Heart right ventricle (tissue), 16 donors: ENCODE measurements around the gene PIGT. TPM values are rescaled to one million over a fixed set of nuclear protein-coding genes. Genes with fewer than 3 reads are reported as not detected.

Source experiments
- ATAC-seq, 8 donors: fragments of 200-7000 bp; cut with Tn5 transposase; one replicate each; pipeline ENCODE4 v1.9.1; 2020; ENCODE audit warnings: mild to moderate bottlenecking in 8 of 8, moderate library complexity in 8 of 8, moderate number of reproducible peaks in 1 of 8
- DNase-seq, 2 donors: peaks; one replicate each; pipeline ENCODE4 v3.0.0-alpha.2; 2020
- H3K27ac ChIP-seq, 10 donors: fragments of 200-600 bp; sonication (generic) in 2 of 10; one replicate each; pipeline versions ENCODE4 v1.5.0 to v1.8.0; 2020 to 2022; ENCODE audit warnings: mild to moderate bottlenecking in 3 of 10
- H3K27me3 ChIP-seq, 7 donors: fragments of 200-600 bp; one replicate each; pipeline ENCODE4 v1.8.0; 2021 to 2022; ENCODE audit warnings: mild to moderate bottlenecking in 2 of 7
- H3K36me3 ChIP-seq, 9 donors: fragments of 200-600 bp; sonication (generic) in 1 of 9; one replicate each; pipeline versions ENCODE4 v1.5.0 to v1.8.0; 2020 to 2022; ENCODE audit warnings: mild to moderate bottlenecking in 2 of 9
- H3K4me1 ChIP-seq, 9 donors: fragments of 200-600 bp; sonication (generic) in 1 of 9; one replicate each; pipeline versions ENCODE4 v1.5.0 to v1.8.0; 2020 to 2022; ENCODE audit warnings: mild to moderate bottlenecking in 4 of 9
- H3K4me3 ChIP-seq, 10 donors: fragments of 200-600 bp; sonication (generic) in 2 of 10; one replicate each; pipeline versions ENCODE4 v1.5.0 to v1.8.0; 2020 to 2022; ENCODE audit warnings: mild to moderate bottlenecking in 7 of 10, moderate library complexity in 2 of 10
- H3K9me3 ChIP-seq, 11 donors: fragments of 200-600 bp in 10 of 11; sonication (generic) in 2 of 11; one replicate each; pipeline versions ENCODE4 v1.5.0 to v1.8.0; 2013 to 2022; ENCODE audit warnings: mild to moderate bottlenecking in 2 of 11, control low read depth in 1 of 11, moderate library complexity in 1 of 11
- CTCF ChIP-seq, 9 donors: fragments of 200-600 bp; sonication (generic) in 2 of 9; IDR thresholded peaks; one replicate each; pipeline versions ENCODE4 v1.5.0 to v1.8.0; 2021 to 2022; ENCODE audit warnings: antibody characterized with exemption in 9 of 9, mild to moderate bottlenecking in 5 of 9, moderate library complexity in 1 of 9
- WGBS, 2 donors: extraction: QIAGEN DNeasy Blood & Tissue Kit; methylation state at CpG; one replicate each; pipeline ENCODE4 v1.1.7; 2013; ENCODE audit warnings: inconsistent platforms in 1 of 2; 5-methylcytosine and 5-hydroxymethylcytosine counted together
- intact Hi-C, 10 donors: fragments of 100-400 bp; cut with DNase I; formaldehyde crosslinking; loops; one replicate each; pipeline versions ENCODE4 v1.11.1 to v1.14.2; 2022
- polyA plus RNA-seq, 2 donors: library from polyadenylated mRNA; stranded (reverse); fragments of 200-250 nt; gene quantifications; one replicate each; pipeline ENCODE4 v1.2.3, GENCODE V29; 2013
- total RNA-seq, 10 donors: library from RNA; stranded (reverse); fragmentation: NEBNext Ultra II Directional in 3 of 10; extraction: Animal tissue kit (Norgen Biotek cat#: 25700) in 3 of 10; gene quantifications; one replicate each; pipeline versions ENCODE4 v1.2.1 to v1.2.4, GENCODE V29; 2021 to 2023
- donor health status: Arrhythmogenic right ventricular cardiomyopathy.
- donor health status: ischemic (EF 13 %, LVEDD 7.1; RV severe dilation, severe dysfunction).
- donor health status: healthy with polysubstance abuse.
- donor health status: DM: no; HTN: yes; CAD: no.
- donor health status: DM: no; HTN: no; CAD: no.
- donor health status: ischemic (EF 25% LVEDD 6.9; RV normal size, moderate dysfunction).
- donor health status: ischemic (EF 25% LVEDD 5.7; RV mildly dilated, moderate dysfunction).
- donor health status: healthy.
- donor health status: DM: yes; HTN: yes; CAD: no.
- donor health status: Ischemic cardiomyopathy.
- donor health status: ischemic (EF 35%, LVEDD 5.7; RV mildly dilated, moderate dysfunction).
- donor health status: nonischemic (EF 11% LVEDD 7.7; RV severe dilation, severe dysfunction).
- donor health status: DM: yes; HTN: yes; CAD: no.
- donor health status: PGD.
- donor health status: ischemic (EF 29% LVEDD 5.4; RV normal size, mild dysfunction).
- donor health status: nonischemic (EF 23%, LVEDD 6.1; RV moderate dilation, normal function).

PIGT gene
- total and polyA plus RNA-seq, 12 donors = 72.9 to 221 (median 144) TPM

DNA sequence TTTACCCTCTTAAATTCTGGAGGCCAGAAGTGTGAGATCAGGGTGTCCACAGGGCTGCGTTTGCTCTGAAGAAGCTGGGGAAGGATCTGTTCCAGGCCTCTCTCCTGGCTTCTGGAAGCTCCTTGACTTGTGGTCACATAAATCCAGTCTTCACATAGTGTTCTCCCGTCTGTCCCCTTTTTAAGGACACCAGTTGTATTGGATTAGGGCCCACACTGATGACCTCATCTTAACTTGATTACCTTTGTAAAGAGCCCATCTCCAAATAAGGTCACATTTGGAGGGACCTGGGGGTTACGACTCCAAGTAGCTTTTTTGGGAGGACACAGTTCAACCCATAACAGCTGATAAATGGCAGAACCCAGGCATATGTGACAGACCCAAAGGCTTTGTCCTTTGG, 33.6 kb downstream of the PIGT start:
- no peak for DNase-seq
- ATAC-seq = peak in 1 of 8 donors; percentile 19
- H3K27ac ChIP-seq = peak overlapping the region in 2 of 10 donors; percentile 13 to 25
- H3K9me3 ChIP-seq = no peaks in the 10 kb centered on the region
- peaks cover 0 to 11% (median 0%) of the 10 kb centered on the region in 7 donors for H3K27me3 ChIP-seq
- H3K4me1 ChIP-seq = no peaks in the 10 kb centered on the region
- H3K4me3 ChIP-seq = no peak overlapping the region
- WGBS, 2 donors = 67 to 79% methylated on average over 3 of the region's 3 CpGs
- intact Hi-C loops = loop anchor here in 5 of 10 donors (5.0 to 10.0 kb wide), 4 partner anchors 132 to 325 kb away; no protein-coding TSS in a partner anchor
- H3K36me3 ChIP-seq = no peaks in the 10 kb centered on the region
- no peak for TF ChIP-seq CTCF (IDR thresholded peaks at IDR 0.05)

- TF ChIP-seq CTCF (IDR thresholded peaks at IDR 0.05) = peak; percentile 34 to 70 (median 60)
- Histone ChIP-seq H3K27me3 (peaks cover 0 to 11% (median 0%) of the 10 kb centered on the region in 7 donors), H3K4me1 (no peaks in the 10 kb centered on the region), H3K36me3 (no peaks in the 10 kb centered on the region), H3K4me3 (no peak overlapping the region), H3K9me3 (no peaks in the 10 kb centered on the region), H3K27ac (peak overlapping the region in 2 of 10 donors; percentile 13 to 25)
- peak in 4 of 8 donors; percentile 25 to 52 (median 35) for ATAC-seq
- intact Hi-C loops = loop anchor here in 4 of 10 donors (5.0 to 10.0 kb wide), 3 partner anchors 128 to 325 kb away; no protein-coding TSS in a partner anchor
- WGBS, 2 donors = 55 to 59% methylated on average over 5 of the region's 5 CpGs
- DNase-seq = no peak
These were observed 34.3 kb downstream of the PIGT start for GRCh38 chr20:45450097-45450818.

DNA sequence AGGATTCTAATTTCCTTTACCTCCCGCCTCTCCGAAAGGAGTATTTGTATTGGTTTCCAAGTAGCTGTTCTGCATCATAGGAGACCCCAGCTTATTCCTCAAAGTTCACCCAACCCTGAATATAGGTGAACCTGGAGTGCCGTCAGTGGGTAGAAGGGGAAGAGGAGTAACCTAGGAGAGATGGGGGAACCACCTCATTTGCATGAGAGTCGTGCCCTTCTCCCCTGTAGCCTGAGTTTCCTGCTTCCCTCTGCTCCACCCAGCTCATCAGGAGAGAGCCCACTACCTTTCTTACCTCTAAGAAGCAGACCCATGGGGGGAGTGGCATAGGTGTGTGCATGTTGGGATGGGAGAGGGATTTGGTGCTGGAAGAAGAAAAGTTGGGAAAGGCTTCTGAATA, 36.3 kb downstream of the PIGT start:
- Histone ChIP-seq H3K36me3 (no peaks in the 10 kb centered on the region), H3K4me3 (no peak overlapping the region), H3K4me1 (no peaks in the 10 kb centered on the region), H3K9me3 (no peaks in the 10 kb centered on the region), H3K27me3 (peaks cover 0 to 4% (median 0%) of the 10 kb centered on the region in 7 donors), H3K27ac (no peak overlapping the region)
- 60 to 75% methylated on average over 4 of the region's 4 CpGs for WGBS, 2 donors
- DNase-seq (no peak), ATAC-seq (no peak)
- no peak for TF ChIP-seq CTCF (IDR thresholded peaks at IDR 0.05)
- intact Hi-C loops = loop anchor here in 4 of 10 donors (5.0 to 10.0 kb wide), 3 partner anchors 130 to 323 kb away; no protein-coding TSS in a partner anchor

DNA sequence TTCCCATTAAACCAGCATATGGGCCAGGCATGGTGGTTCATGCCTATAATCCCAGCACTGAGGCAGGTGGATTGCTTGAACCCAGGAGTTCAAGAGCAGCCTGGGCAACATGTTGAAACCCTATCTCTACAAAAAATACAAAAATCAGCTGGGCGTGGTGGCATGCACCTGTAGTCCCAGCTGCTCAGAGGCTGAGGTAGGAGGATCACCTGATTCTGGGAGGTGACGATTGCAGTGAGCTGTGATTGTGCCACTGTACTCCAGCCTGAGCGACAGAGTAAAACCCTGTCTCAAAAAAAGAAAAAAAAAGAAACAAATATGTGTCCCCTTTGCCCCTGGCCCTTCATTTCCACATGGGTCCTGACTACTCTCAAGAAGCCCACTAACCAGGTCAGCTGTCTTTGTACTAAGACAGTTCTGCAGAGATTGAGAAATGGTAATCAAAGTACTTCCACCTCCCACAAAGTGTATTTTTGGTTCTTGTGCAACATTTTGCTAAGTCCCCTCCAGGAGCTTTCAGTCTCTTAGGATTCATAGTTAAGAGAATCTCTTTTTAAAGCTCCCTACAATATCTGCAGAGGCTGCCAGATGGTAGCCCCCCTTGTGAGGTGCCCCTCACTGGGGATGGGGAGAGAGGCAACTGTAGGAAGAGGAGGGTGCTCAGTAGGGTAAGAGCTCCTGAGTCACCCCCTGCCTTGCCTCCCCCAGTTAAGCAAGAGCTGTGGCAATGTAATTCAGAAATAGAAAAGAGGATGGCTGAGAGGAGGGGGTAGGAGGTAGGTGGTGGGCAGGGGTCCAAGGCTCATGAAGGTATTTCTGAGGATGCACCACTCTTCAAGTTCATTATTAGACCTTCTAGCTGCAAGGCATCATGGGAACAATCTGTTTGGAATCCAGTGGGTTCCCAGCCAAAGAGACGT, 37.1 kb downstream of the PIGT start:
- Histone ChIP-seq H3K4me3 (no peak overlapping the region), H3K36me3 (no peaks in the 10 kb centered on the region), H3K4me1 (no peaks in the 10 kb centered on the region), H3K9me3 (no peaks in the 10 kb centered on the region), H3K27ac (no peak overlapping the region), H3K27me3 (no peaks in the 10 kb centered on the region)
- no peak for TF ChIP-seq CTCF (IDR thresholded peaks at IDR 0.05)
- DNase-seq (no peak), ATAC-seq (no peak)
- 70% methylated on average over 4 of the region's 4 CpGs for WGBS, 2 donors
- intact Hi-C loops = loop anchor here in 4 of 10 donors (5.0 to 10.0 kb wide), 3 partner anchors 131 to 322 kb away; no protein-coding TSS in a partner anchor
